Nephron (organoid): Measurements from ENCODE around the gene CDH24.

Source experiments
- H3K27ac Mint-ChIP-seq, 3 experiments: 2 replicates each; pipeline ENCODE4 v1.8.0; 2020; ENCODE audit warnings: mixed read lengths in 3 of 3, mild to moderate bottlenecking in 2 of 3, moderate library complexity in 1 of 3
- H3K27me3 Mint-ChIP-seq: 2 replicates; pipeline ENCODE4 v1.8.0; 2021; ENCODE audit warnings: low read depth, mild to moderate bottlenecking, moderate library complexity, mixed read lengths
- H3K36me3 Mint-ChIP-seq: 2 replicates; pipeline ENCODE4 v1.8.0; 2020; ENCODE audit warnings: low read depth, mixed read lengths
- H3K4me1 Mint-ChIP-seq: 2 replicates; pipeline ENCODE4 v1.8.0; 2020; ENCODE audit warnings: mixed read lengths
- H3K4me3 Mint-ChIP-seq, 3 experiments: 2 replicates each; pipeline ENCODE4 v1.8.0; 2020; ENCODE audit warnings: mild to moderate bottlenecking in 3 of 3, mixed read lengths in 3 of 3, moderate library complexity in 2 of 3
- H3K9me3 Mint-ChIP-seq: 2 replicates; pipeline ENCODE4 v1.8.0; 2020; ENCODE audit warnings: mixed read lengths
- CTCF ChIP-seq, 3 experiments: fragments of 200-600 bp; sonication (generic); IDR thresholded peaks; one replicate each; pipeline ENCODE4 v1.5.0; 2021; ENCODE audit warnings: antibody characterized with exemption in 3 of 3; ENCODE audit not compliant: unreplicated experiment in 3 of 3

The CDH24 gene

GRCh38 chr14:23024612-23025075 is 32.7 kb downstream of the CDH24 start:
- Mint-ChIP-seq H3K27ac (peak overlapping the region; percentile 13 to 86 (median 38)), H3K4me3 (no peak overlapping the region), H3K36me3 (peaks cover 35% of the 10 kb centered on the region), H3K4me1 (peaks cover 49% of the 10 kb centered on the region), H3K9me3 (no peaks in the 10 kb centered on the region), H3K27me3 (no peaks in the 10 kb centered on the region)
- no peak for TF ChIP-seq CTCF (IDR thresholded peaks at IDR 0.05; ENCODE audit: unreplicated experiment in 3 of 3)

GRCh38 chr14:23023795-23024152 is 33.5 kb downstream of the CDH24 start:
- no peak overlapping the region for H3K4me3 Mint-ChIP-seq
- no peaks in the 10 kb centered on the region for H3K9me3 Mint-ChIP-seq
- peaks cover 49% of the 10 kb centered on the region for H3K4me1 Mint-ChIP-seq
- H3K27ac Mint-ChIP-seq: peak overlapping the region; percentile 1 to 80 (median 64)
- no peaks in the 10 kb centered on the region for H3K27me3 Mint-ChIP-seq
- H3K36me3 Mint-ChIP-seq: peaks cover 27% of the 10 kb centered on the region
- TF ChIP-seq CTCF (IDR thresholded peaks at IDR 0.05; ENCODE audit: unreplicated experiment in 3 of 3): no peak

DNA sequence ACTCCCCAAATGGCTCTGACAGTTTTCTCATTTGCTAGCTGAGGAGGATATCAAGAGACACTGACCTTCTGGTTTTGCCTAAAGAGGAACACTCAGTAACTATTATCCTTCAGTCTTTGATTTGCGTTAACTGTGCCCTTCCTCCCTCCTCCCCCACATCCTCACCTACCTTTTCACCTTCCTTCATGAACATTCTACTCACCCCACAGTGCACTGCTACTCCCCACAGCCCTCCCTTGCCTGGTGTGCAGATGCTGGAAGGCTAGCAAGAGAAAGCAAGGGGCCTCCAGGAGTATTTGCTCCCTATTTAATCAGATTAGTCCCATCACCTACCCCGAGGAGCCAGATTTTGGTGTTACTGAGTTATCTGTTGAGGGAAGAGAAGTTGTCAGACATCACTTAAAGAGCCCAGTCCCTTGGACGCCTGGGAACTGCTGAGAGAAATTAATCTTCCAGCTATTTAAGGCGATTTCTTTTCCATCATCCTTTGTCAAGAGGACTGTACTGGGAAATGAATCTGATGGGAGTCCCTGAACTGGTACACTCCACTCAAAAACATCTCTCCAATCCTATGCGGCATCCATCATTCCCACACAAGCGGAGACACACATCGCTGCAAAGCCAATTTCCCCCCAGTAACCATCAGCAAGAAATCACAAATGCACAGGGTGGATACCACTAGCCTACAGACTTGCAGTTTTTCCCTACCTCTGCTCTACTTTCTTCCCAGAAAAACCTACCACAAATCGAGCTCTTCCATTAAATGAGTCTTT is 34.1 kb downstream of the CDH24 start:
- no peak for TF ChIP-seq CTCF (IDR thresholded peaks at IDR 0.05; ENCODE audit: unreplicated experiment in 3 of 3)
- peaks cover 49% of the 10 kb centered on the region for H3K4me1 Mint-ChIP-seq
- H3K27ac Mint-ChIP-seq: peak overlapping the region; percentile 1 to 80 (median 64)
- peak overlapping the region in 2 of 3 experiments; percentile 10 to 22 for H3K4me3 Mint-ChIP-seq
- H3K36me3 Mint-ChIP-seq: peaks cover 24% of the 10 kb centered on the region
- H3K27me3 Mint-ChIP-seq: no peaks in the 10 kb centered on the region
- H3K9me3 Mint-ChIP-seq: no peaks in the 10 kb centered on the region

DNA sequence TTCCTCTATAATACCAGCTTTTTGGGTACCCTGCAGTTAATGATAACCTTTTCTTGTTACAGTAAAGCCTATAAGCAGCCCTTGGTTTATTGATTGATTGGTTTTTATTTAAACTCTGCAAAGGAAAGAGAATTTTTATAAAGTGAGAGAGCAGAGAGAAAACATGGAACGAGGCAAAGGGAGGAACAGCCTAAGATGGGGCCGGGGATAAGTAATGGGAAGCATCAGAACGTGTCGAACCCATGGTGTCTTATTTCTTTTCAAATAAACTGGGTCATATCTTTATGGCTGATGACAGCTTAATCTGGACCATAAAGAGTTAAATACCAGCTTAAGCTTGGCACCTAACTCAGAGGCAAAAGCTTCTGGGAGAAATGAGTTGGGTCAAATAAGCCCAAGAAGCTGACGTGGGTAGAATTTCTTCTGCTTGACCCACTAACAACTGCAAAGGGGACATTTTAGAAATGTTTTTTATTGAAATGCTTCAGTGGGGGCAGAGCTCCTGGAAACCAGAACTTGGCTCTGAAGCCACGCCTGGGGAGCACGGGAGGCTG is 35.4 kb downstream of the CDH24 start:
- no peak overlapping the region for H3K4me3 Mint-ChIP-seq
- peaks cover 49% of the 10 kb centered on the region for H3K4me1 Mint-ChIP-seq
- no peaks in the 10 kb centered on the region for H3K27me3 Mint-ChIP-seq
- no peak for TF ChIP-seq CTCF (IDR thresholded peaks at IDR 0.05; ENCODE audit: unreplicated experiment in 3 of 3)
- H3K9me3 Mint-ChIP-seq: no peaks in the 10 kb centered on the region
- H3K36me3 Mint-ChIP-seq: peaks cover 16% of the 10 kb centered on the region
- H3K27ac Mint-ChIP-seq: peak overlapping the region; percentile 4 to 38 (median 6)

DNA sequence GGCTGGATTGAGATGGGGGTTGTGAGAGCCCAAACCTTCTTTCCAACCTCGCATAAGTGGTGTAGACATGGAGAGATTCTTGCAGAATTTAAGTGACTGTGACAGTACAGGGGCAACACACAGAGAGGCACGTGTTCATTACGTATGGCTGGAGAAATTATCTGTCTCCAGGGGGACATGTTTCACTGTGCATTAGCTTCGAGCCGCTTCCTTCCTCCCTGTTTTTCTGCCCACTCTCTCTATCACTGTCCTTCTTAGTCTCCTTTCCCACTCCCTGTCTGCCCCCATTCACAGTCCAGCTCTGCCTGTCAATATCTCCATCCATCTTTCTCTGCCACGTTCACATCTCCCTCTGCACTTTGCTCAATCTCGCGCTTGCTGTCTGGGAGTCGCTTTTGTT is 35.9 kb downstream of the CDH24 start:
- Mint-ChIP-seq H3K9me3 (no peaks in the 10 kb centered on the region), H3K36me3 (peaks cover 16% of the 10 kb centered on the region), H3K4me3 (peak overlapping the region in 1 of 3 experiments; percentile 30), H3K27me3 (no peaks in the 10 kb centered on the region), H3K27ac (peak overlapping the region; percentile 6 to 38 (median 25)), H3K4me1 (peaks cover 49% of the 10 kb centered on the region)
- TF ChIP-seq CTCF (IDR thresholded peaks at IDR 0.05; ENCODE audit: unreplicated experiment in 3 of 3): no peak
